K562 (cell line): ENCODE measurements around the gene SLC9A2.

Experiments used
- ARID1B ChIP-seq: fragments of 450-650 bp; IDR thresholded peaks from 2 replicates; pipeline ENCODE4 v1.6.1; 2016; ENCODE audit warnings: antibody characterized with exemption, mild to moderate bottlenecking, inconsistent platforms
- BRCA1 ChIP-seq, 2 experiments: fragments of 450-650 bp in 1 of 2; sonication (generic) in 1 of 2; formaldehyde crosslinking in 1 of 2; IDR thresholded peaks; 2 replicates each; pipeline versions ENCODE4 v1.5.0 to v1.6.1; 2017 to 2020; ENCODE audit warnings: mild to moderate bottlenecking in 1 of 2, missing genetic modification reagents in 1 of 2
- HLTF ChIP-seq: fragments of 450-650 bp; IDR thresholded peaks from 2 replicates; pipeline ENCODE4 v1.6.1; 2016
- HMG20A ChIP-seq: fragments of 450-650 bp; formaldehyde crosslinking; conservative IDR thresholded peaks from 2 replicates; pipeline ENCODE4 v1.4.0; 2020; ENCODE audit warnings: mild to moderate bottlenecking, mixed read lengths
- NFE2L1 ChIP-seq: fragments of 450-650 bp; IDR thresholded peaks from 2 replicates; pipeline ENCODE4 v1.6.1; 2016; ENCODE audit warnings: missing genetic modification characterization, low read depth, mild to moderate bottlenecking, missing compliant biosample characterization, moderate library complexity, borderline replicate concordance
- TEAD2 ChIP-seq: fragments of 450-650 bp; IDR thresholded peaks from 2 replicates; pipeline ENCODE4 v1.6.1; 2016; ENCODE audit warnings: missing genetic modification characterization, control low read depth, missing compliant biosample characterization
- ZNF124 ChIP-seq: sonication (generic); formaldehyde crosslinking; IDR thresholded peaks from 2 replicates; pipeline ENCODE4 v1.8.1; 2022; ENCODE audit warnings: missing genetic modification reagents
- TF ChIP-seq, protein P1 (sequence below), 3 experiments: IDR thresholded peaks in 2 of 3; conservative IDR thresholded peaks in 1 of 3; 2 replicates each; pipeline ENCODE4 v1.5.1; 2011 to 2012; ENCODE audit warnings: low read length in 3 of 3, mild to moderate bottlenecking in 3 of 3, control low read depth in 2 of 3, improper control_type of control experiment in 1 of 3, inconsistent platforms in 1 of 3, low read depth in 1 of 3, mixed read lengths in 1 of 3, moderate library complexity in 1 of 3; ENCODE audit not compliant: insufficient read depth in 2 of 3
- TF ChIP-seq, protein P2 (sequence below): fragments of 250-450 bp; sonication (Bioruptor Pico); IDR thresholded peaks from 2 replicates; pipeline ENCODE4 v1.5.0; 2020; ENCODE audit warnings: mild to moderate bottlenecking, borderline replicate concordance
- TF ChIP-seq, protein P3 (sequence below), 3 experiments: fragments of 200-800 bp in 1 of 3; sonication (Bioruptor generic) in 1 of 3; sonication (generic) in 1 of 3; formaldehyde crosslinking in 1 of 3; IDR thresholded peaks; 2 replicates each; pipeline versions ENCODE4 v1.6.1 to v1.8.0; 2016 to 2022; ENCODE audit warnings: mild to moderate bottlenecking in 2 of 3, missing compliant biosample characterization in 2 of 3, missing genetic modification characterization in 2 of 3, missing genetic modification reagents in 1 of 3

DNA sequence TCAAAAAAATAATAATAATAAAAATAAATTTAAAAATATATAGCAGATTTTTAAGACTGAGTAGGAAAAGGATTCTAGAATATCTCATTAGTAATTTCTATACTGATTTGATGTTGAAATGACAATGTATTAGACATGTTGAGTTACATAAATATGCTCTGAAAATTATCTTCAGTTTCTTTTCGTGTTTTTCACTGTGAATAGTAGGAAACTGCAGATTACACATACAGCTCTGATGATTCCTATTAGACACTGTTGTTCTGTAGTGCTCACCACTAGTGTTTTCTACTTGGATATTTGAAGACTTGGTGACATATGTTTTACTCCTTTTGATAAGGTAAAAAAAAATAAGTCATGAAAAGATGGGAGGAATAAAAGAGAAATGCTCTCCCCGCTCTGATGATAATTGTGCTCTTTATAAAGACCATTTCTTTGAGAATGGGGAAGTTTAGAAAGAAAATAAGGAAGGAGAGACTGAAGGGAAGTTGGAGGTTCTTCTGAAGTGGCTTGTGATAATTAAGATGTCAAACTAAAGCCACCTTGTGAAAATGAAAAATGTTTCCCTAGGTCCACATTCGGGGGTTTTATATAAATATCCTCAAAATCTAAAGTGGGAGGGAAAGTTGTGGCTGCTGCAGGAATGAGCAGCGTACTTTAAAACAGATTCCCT is 52.9 kb downstream of the SLC9A2 start:
- TF ChIP-seq, protein P1, sequence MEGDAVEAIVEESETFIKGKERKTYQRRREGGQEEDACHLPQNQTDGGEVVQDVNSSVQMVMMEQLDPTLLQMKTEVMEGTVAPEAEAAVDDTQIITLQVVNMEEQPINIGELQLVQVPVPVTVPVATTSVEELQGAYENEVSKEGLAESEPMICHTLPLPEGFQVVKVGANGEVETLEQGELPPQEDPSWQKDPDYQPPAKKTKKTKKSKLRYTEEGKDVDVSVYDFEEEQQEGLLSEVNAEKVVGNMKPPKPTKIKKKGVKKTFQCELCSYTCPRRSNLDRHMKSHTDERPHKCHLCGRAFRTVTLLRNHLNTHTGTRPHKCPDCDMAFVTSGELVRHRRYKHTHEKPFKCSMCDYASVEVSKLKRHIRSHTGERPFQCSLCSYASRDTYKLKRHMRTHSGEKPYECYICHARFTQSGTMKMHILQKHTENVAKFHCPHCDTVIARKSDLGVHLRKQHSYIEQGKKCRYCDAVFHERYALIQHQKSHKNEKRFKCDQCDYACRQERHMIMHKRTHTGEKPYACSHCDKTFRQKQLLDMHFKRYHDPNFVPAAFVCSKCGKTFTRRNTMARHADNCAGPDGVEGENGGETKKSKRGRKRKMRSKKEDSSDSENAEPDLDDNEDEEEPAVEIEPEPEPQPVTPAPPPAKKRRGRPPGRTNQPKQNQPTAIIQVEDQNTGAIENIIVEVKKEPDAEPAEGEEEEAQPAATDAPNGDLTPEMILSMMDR (IDR thresholded peaks at IDR 0.05 in 2 of 3, conservative IDR thresholded peaks at IDR 0.05 in 1 of 3; ENCODE audit: insufficient read depth in 2 of 3, low read depth in 1 of 3, low read length in 3 of 3), result no peak
- TF ChIP-seq, protein P2, sequence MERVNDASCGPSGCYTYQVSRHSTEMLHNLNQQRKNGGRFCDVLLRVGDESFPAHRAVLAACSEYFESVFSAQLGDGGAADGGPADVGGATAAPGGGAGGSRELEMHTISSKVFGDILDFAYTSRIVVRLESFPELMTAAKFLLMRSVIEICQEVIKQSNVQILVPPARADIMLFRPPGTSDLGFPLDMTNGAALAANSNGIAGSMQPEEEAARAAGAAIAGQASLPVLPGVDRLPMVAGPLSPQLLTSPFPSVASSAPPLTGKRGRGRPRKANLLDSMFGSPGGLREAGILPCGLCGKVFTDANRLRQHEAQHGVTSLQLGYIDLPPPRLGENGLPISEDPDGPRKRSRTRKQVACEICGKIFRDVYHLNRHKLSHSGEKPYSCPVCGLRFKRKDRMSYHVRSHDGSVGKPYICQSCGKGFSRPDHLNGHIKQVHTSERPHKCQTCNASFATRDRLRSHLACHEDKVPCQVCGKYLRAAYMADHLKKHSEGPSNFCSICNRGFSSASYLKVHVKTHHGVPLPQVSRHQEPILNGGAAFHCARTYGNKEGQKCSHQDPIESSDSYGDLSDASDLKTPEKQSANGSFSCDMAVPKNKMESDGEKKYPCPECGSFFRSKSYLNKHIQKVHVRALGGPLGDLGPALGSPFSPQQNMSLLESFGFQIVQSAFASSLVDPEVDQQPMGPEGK, result no peak
- TF ChIP-seq HMG20A (CRISPR knock-in tag) (no peak), BRCA1 (IDR thresholded peaks at IDR 0.05) (no peak), BRCA1 (CRISPR knock-in tag; IDR thresholded peaks at IDR 0.05) (no peak), ARID1B (no peak), ZNF124 (CRISPR knock-in tag) (no peak), HLTF (no peak), NFE2L1 (tag) (no peak), TEAD2 (tag) (no peak)
- TF ChIP-seq, protein P3, sequence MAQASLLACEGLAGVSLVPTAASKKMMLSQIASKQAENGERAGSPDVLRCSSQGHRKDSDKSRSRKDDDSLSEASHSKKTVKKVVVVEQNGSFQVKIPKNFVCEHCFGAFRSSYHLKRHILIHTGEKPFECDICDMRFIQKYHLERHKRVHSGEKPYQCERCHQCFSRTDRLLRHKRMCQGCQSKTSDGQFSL (CRISPR knock-in tag; IDR thresholded peaks at IDR 0.05), result no peak
- TF ChIP-seq, protein P3 (tag; IDR thresholded peaks at IDR 0.05), result no peak
